HepG2 (cell line): ENCODE measurements around the gene PRR23E. TPM values are rescaled to one million over a fixed set of nuclear protein-coding genes. Genes with fewer than 3 reads are reported as not detected.

ENCODE experiments used
- ATAC-seq: fragments of 200-7000 bp; cut with Tn5 transposase; 3 replicates; pipeline ENCODE4 v1.9.1; 2020; ENCODE audit warnings: mild to moderate bottlenecking, moderate library complexity
- BruUV-seq: library from RNA; stranded (reverse); fragments of 400-500 nt; replicated peaks from 2 replicates; lab custom pipeline; 2021; lab: Mats Ljungman, UMichigan
- CTCF ChIA-PET: fragments of 300-600 bp; formaldehyde crosslinking; extraction: SDS; loops from one replicate; lab custom pipeline; 2021; ENCODE audit warnings: low total read pairs, inconsistent platforms, low intra/inter-chr PET ratio; lab: Yijun Ruan, JAX
- POLR2A ChIA-PET: fragments of 350-600 bp; sonication (Branson Sonifier 250); formaldehyde crosslinking; loops from one replicate; lab custom pipeline; 2020; ENCODE audit warnings: antibody characterized with exemption, inconsistent platforms; lab: Yijun Ruan, JAX
- DNase-seq: peaks from one replicate; pipeline ENCODE4 v3.0.0-alpha.2; 2015; ENCODE audit warnings: low spot score
- FAIRE-seq: peaks from 3 replicates; lab custom pipeline; 2011; peaks lifted over from hg19 to GRCh38; lab: Jason Lieb, UNC
- H2AFZ ChIP-seq: one replicate; pipeline ENCODE4 v1.6.1; 2011; ENCODE audit warnings: low read length, inconsistent platforms
- H3K27ac ChIP-seq: fragments of 300-600 bp; 3 replicates; pipeline ENCODE4 v1.8.0; 2011; ENCODE audit warnings: mixed run types, mild to moderate bottlenecking, mixed read lengths, low read length, inconsistent platforms; ENCODE audit not compliant: insufficient read depth; ENCODE audit errors: extremely low read length
- H3K27me3 ChIP-seq, 2 experiments: fragments of 200-600 bp in 1 of 2; 2 replicates in 1 of 2; 3 replicates in 1 of 2; pipeline versions ENCODE4 v1.6.0 to v1.8.0; 2011; ENCODE audit warnings: low read length in 2 of 2, mild to moderate bottlenecking in 2 of 2, moderate library complexity in 2 of 2, inconsistent platforms in 1 of 2; ENCODE audit not compliant: insufficient read depth in 2 of 2, control insufficient read depth in 1 of 2
- H3K36me3 ChIP-seq, 2 experiments: fragments of 200-600 bp in 1 of 2; replicated peaks in 1 of 2; 2 replicates in 1 of 2; 3 replicates in 1 of 2; pipeline versions ENCODE4 v1.5.1 to v1.8.0; 2011; ENCODE audit warnings: low read length in 2 of 2, inconsistent platforms in 1 of 2; ENCODE audit not compliant: insufficient read depth in 2 of 2, control insufficient read depth in 1 of 2
- H3K4me1 ChIP-seq: 2 replicates; pipeline ENCODE4 v1.5.1; 2012; ENCODE audit warnings: low read length, inconsistent platforms; ENCODE audit not compliant: insufficient read depth
- H3K4me2 ChIP-seq: 2 replicates; pipeline ENCODE4 v1.6.0; 2011; ENCODE audit warnings: low read depth, low read length, inconsistent platforms
- H3K4me3 ChIP-seq, 3 experiments: fragments of 200-600 bp in 1 of 3; sonication (generic), shearing (Covaris generic) in 1 of 3; replicated peaks in 1 of 3; 2 replicates each; pipeline ENCODE4 v1.5.1; 2011 to 2016; ENCODE audit warnings: low read length in 3 of 3, inconsistent platforms in 2 of 3, low read depth in 2 of 3, mild to moderate bottlenecking in 2 of 3, control low read depth in 1 of 3, mixed read lengths in 1 of 3; ENCODE audit not compliant: insufficient read depth in 1 of 3
- H3K79me2 ChIP-seq: one replicate; pipeline ENCODE4 v1.6.1; 2011; ENCODE audit warnings: low read length, inconsistent platforms; ENCODE audit not compliant: insufficient read depth
- H3K9ac ChIP-seq: 2 replicates; pipeline ENCODE4 v1.6.0; 2011; ENCODE audit warnings: mild to moderate bottlenecking, low read depth, low read length, inconsistent platforms; ENCODE audit not compliant: insufficient read depth
- H3K9me3 ChIP-seq: 2 replicates; pipeline ENCODE4 v1.5.1; 2012; ENCODE audit warnings: mild to moderate bottlenecking, low read length
- H4K20me1 ChIP-seq: 2 replicates; pipeline ENCODE4 v1.6.0; 2011; ENCODE audit warnings: inconsistent platforms, mild to moderate bottlenecking, low read length, moderate library complexity; ENCODE audit not compliant: insufficient read depth
- BHLHE40 ChIP-seq: IDR thresholded peaks from 2 replicates; pipeline ENCODE4 v1.6.1; 2011; ENCODE audit warnings: low read length, improper control_type of control experiment
- EEA1 ChIP-seq: sonication (generic); formaldehyde crosslinking; IDR thresholded peaks from 2 replicates; pipeline ENCODE4 v1.5.1; 2020; ENCODE audit warnings: mild to moderate bottlenecking, missing genetic modification reagents, borderline replicate concordance
- HMGXB3 ChIP-seq: sonication (generic); formaldehyde crosslinking; IDR thresholded peaks from 2 replicates; pipeline ENCODE4 v1.4.0; 2020; ENCODE audit warnings: missing genetic modification reagents, borderline replicate concordance
- KAT7 ChIP-seq: IDR thresholded peaks from 2 replicates; pipeline ENCODE4 v1.6.1; 2018; ENCODE audit warnings: borderline replicate concordance, missing compliant biosample characterization
- RARG ChIP-seq: sonication (generic); formaldehyde crosslinking; IDR thresholded peaks from 2 replicates; pipeline ENCODE4 v1.4.0; 2020; ENCODE audit warnings: low read depth, mild to moderate bottlenecking, missing genetic modification reagents
- ZFP91 ChIP-seq: sonication (generic); formaldehyde crosslinking; IDR thresholded peaks from 2 replicates; pipeline ENCODE4 v1.9.0; 2022; ENCODE audit warnings: missing genetic modification reagents, mild to moderate bottlenecking, borderline replicate concordance
- ZNF143 ChIP-seq: sonication (generic); formaldehyde crosslinking; IDR thresholded peaks from 2 replicates; pipeline ENCODE4 v1.4.0; 2020; ENCODE audit warnings: missing genetic modification reagents
- ZNF776 ChIP-seq: sonication (generic); formaldehyde crosslinking; IDR thresholded peaks from 2 replicates; pipeline ENCODE4 v1.4.0; 2020; ENCODE audit warnings: mild to moderate bottlenecking, missing genetic modification reagents
- WGBS: methylation state at CpG from one replicate; pipeline ENCODE4 v1.1.6; 2017; ENCODE audit warnings: low lambda C conversion rate; 5-methylcytosine and 5-hydroxymethylcytosine counted together
- in situ Hi-C: cut with HindIII; loops from 2 replicates; pipeline ENCODE4 v1.10.0; 2017; ENCODE audit warnings: low pct_unique_long_range_greater_than_20kb; ENCODE audit not compliant: extremely low pct_ligation_motif_present
- intact Hi-C: fragments of 100-400 bp; cut with micrococcal nuclease; formaldehyde crosslinking; loops from one replicate; pipeline ENCODE4 v1.10.0; 2022; ENCODE audit not compliant: unreplicated experiment
- polyA plus RNA-seq, 8 experiments: library from polyadenylated mRNA; depleted of rRNA in 3 of 8; stranded (reverse) in 7 of 8; unstranded in 1 of 8; fragments of >200 nt; fragmentation: Illumina TruSeq in 4 of 8; extraction: Trizol in 4 of 8; gene quantifications; 2 replicates each; pipeline versions ENCODE4 v1.2.1 to v1.2.3, GENCODE V29; 2011 to 2016; ENCODE audit warnings: low read depth in 4 of 8, missing spikeins in 1 of 8, mixed read lengths in 1 of 8; ENCODE audit not compliant: insufficient read depth in 1 of 8
- total RNA-seq, 5 experiments: library from RNA; depleted of rRNA; stranded (reverse); fragments of >200 nt; fragmentation: Illumina TruSeq; extraction: Trizol; gene quantifications; 2 replicates each; pipeline ENCODE4 v1.2.3, GENCODE V29; 2016; ENCODE audit warnings: low read depth in 1 of 5

Gene PRR23E
- total and polyA plus RNA-seq, 2 of the 13 experiments (the other 11 are each of a cell fraction or from before 2014, with no cell fraction given), result not detected

- ChIA-PET POLR2A (no interaction called here), CTCF (no interaction called here)
- no peak overlapping the region for H3K4me2 ChIP-seq
- no peaks in the 10 kb centered on the region for H4K20me1 ChIP-seq
- intact Hi-C loops (no loop called here), in situ Hi-C loops (no loop called here)
- peaks cover 3 to 18% of the 10 kb centered on the region in 2 experiments; a peak in 4 of 5 replicates for H3K27me3 ChIP-seq
- no peaks in the 10 kb centered on the region for H3K4me1 ChIP-seq
- H3K36me3 ChIP-seq, result no peaks in the 10 kb centered on the region
- no TSS peak for BruUV-seq
- FAIRE-seq (no peak), DNase-seq (no peak), ATAC-seq (no peak)
- H3K9ac ChIP-seq, result no peak overlapping the region
- H2AFZ ChIP-seq, result no peak overlapping the region
- H3K4me3 ChIP-seq, result no peak overlapping the region
- no peaks in the 10 kb centered on the region for H3K79me2 ChIP-seq
- H3K27ac ChIP-seq, result no peak overlapping the region
- WGBS, result 57% methylated on average over 9 of the region's 9 CpGs
- TF ChIP-seq ZFP91 (CRISPR knock-in tag) (no peak), EEA1 (CRISPR knock-in tag) (no peak), RARG (CRISPR knock-in tag) (no peak), BHLHE40 (no peak), KAT7 (CRISPR knock-in tag) (no peak), ZNF143 (CRISPR knock-in tag) (no peak), ZNF776 (CRISPR knock-in tag) (no peak), HMGXB3 (CRISPR knock-in tag) (no peak)
- H3K9me3 ChIP-seq, result no peaks in the 10 kb centered on the region
Measured at GRCh38 chr3:127151251-127151564, 41.7 kb upstream of the PRR23E start.
